Measurements from ENCODE around the gene FBN2.

DNA sequence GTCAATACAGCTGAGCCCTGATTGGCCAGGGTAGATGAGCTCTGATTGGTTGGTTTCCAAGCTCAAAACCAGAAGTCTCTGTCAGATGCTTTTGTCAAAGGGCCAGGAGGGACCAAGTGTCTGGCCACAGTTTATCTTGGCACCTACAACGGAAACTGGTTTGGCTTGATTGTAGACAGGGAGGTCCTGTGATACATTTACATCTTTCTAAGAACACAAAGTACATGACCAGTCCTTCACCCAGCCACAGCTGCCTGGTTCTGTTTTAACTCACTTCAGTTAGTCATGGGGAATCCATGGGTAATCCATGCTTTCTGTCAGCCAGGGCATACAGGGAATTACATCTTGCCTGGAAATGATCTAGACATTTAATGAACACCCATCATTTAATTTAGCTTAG lies 283.3 kb downstream of the FBN2 start:
- TF ChIP-seq EZH2phosphoT487 (IDR thresholded peaks at IDR 0.05; ENCODE audit: insufficient read depth, low read depth) (no peak), EZH2 (IDR thresholded peaks at IDR 0.05; ENCODE audit: insufficient read depth, poor library complexity, severe bottlenecking) (no peak)
